H1 (cell line): ENCODE measurements around the gene ZC3H18. TPM values are rescaled to one million over a fixed set of nuclear protein-coding genes. Genes with fewer than 3 reads are reported as not detected.

Experiments
- CTCF ChIA-PET: fragments of 300-600 bp; sonication (Branson Sonifier 250); formaldehyde crosslinking; loops from one replicate; lab custom pipeline; 2021; ENCODE audit not compliant: partially characterized antibody; lab: Charles Lee
- POLR2A ChIA-PET: fragments of 300-600 bp; sonication (Branson Sonifier 250); formaldehyde crosslinking; loops from one replicate; lab custom pipeline; 2021; ENCODE audit warnings: inconsistent platforms; ENCODE audit not compliant: partially characterized antibody; lab: Charles Lee
- DNase-seq, 2 experiments: peaks; one replicate each; pipeline versions ENCODE4 v3.0.0 to v3.0.0-alpha.2; 2010 to 2022; ENCODE audit warnings: low spot score in 2 of 2, low read depth in 1 of 2, mixed read lengths in 1 of 2
- FAIRE-seq: peaks from 2 replicates; lab custom pipeline; 2011; peaks lifted over from hg19 to GRCh38; lab: Jason Lieb, UNC
- H2AFZ ChIP-seq: 2 replicates; pipeline ENCODE4 v1.8.1; 2012; ENCODE audit warnings: low read length, inconsistent platforms
- H2AK5ac ChIP-seq: 2 replicates; pipeline ENCODE4 v1.6.1; 2013; ENCODE audit warnings: low read depth, low read length
- H2BK120ac ChIP-seq: replicated peaks from 2 replicates; pipeline ENCODE3; 2013; ENCODE audit warnings: low read depth, low read length, inconsistent platforms
- H2BK12ac ChIP-seq: 2 replicates; pipeline ENCODE4 v1.6.1; 2013; ENCODE audit warnings: low read depth, low read length
- H2BK15ac ChIP-seq: 2 replicates; pipeline ENCODE4 v1.6.1; 2013; ENCODE audit warnings: low read length
- H2BK20ac ChIP-seq: 2 replicates; pipeline ENCODE4 v1.6.1; 2013; ENCODE audit warnings: low read length
- H2BK5ac ChIP-seq: 2 replicates; pipeline ENCODE4 v1.6.1; 2013; ENCODE audit warnings: low read depth, low read length
- H3K14ac ChIP-seq: 2 replicates; pipeline ENCODE4 v1.6.1; 2013; ENCODE audit warnings: inconsistent platforms; ENCODE audit not compliant: insufficient read length
- H3K18ac ChIP-seq: 2 replicates; pipeline ENCODE4 v1.6.1; 2013; ENCODE audit warnings: low read length; ENCODE audit errors: extremely low read depth
- H3K23ac ChIP-seq: 2 replicates; pipeline ENCODE4 v1.6.1; 2013; ENCODE audit warnings: inconsistent platforms; ENCODE audit not compliant: insufficient read length
- H3K23me2 ChIP-seq: 2 replicates; pipeline ENCODE4 v1.6.1; 2013; ENCODE audit warnings: low read depth, low read length
- H3K27ac ChIP-seq: 2 replicates; pipeline ENCODE4 v1.6.1; 2011; ENCODE audit warnings: low read depth, low read length, inconsistent platforms
- H3K27me3 ChIP-seq, 4 experiments: replicated peaks in 1 of 4; 1 replicate in 1 of 4; 2 replicates in 3 of 4; pipeline versions ENCODE4 v1.6.1 to v1.8.1; 2011 to 2013; ENCODE audit warnings: low read length in 3 of 4, mild to moderate bottlenecking in 3 of 4, inconsistent platforms in 2 of 4, mixed read lengths in 2 of 4, moderate library complexity in 1 of 4; ENCODE audit not compliant: control insufficient read depth in 3 of 4, insufficient read depth in 3 of 4; ENCODE audit errors: extremely low read depth in 1 of 4
- H3K36me3 ChIP-seq, 4 experiments: 2 replicates each; pipeline versions ENCODE4 v1.6.1 to v1.8.1; 2011 to 2013; ENCODE audit warnings: mild to moderate bottlenecking in 4 of 4, low read length in 3 of 4, moderate library complexity in 2 of 4, control low read depth in 1 of 4, inconsistent platforms in 1 of 4; ENCODE audit not compliant: insufficient read depth in 4 of 4, control insufficient read depth in 2 of 4
- H3K4ac ChIP-seq: replicated peaks from 2 replicates; pipeline ENCODE3; 2013; ENCODE audit warnings: low read length, low read depth, mixed read lengths, inconsistent platforms; ENCODE audit not compliant: insufficient read length
- H3K4me1 ChIP-seq, 4 experiments: replicated peaks in 1 of 4; 1 replicate in 1 of 4; 2 replicates in 3 of 4; pipeline versions ENCODE4 v1.6.1 to v1.8.1; 2011 to 2013; ENCODE audit warnings: low read length in 3 of 4, inconsistent platforms in 2 of 4, mixed read lengths in 1 of 4; ENCODE audit not compliant: insufficient read depth in 4 of 4, control insufficient read depth in 3 of 4
- H3K4me2 ChIP-seq, 2 experiments: 2 replicates each; pipeline versions ENCODE4 v1.6.1 to v1.8.1; 2011 to 2013; ENCODE audit warnings: low read depth in 2 of 2, low read length in 2 of 2, control low read depth in 1 of 2, inconsistent platforms in 1 of 2, mild to moderate bottlenecking in 1 of 2; ENCODE audit not compliant: insufficient read depth in 1 of 2
- H3K4me3 ChIP-seq, 4 experiments: fragments of 200-600, 300-600 bp in 1 of 4; sonication (generic), shearing (Covaris generic), sonication (Bioruptor Twin) in 1 of 4; 2 replicates each; pipeline versions ENCODE4 v1.5.1 to v1.8.1; 2011 to 2016; ENCODE audit warnings: low read length in 4 of 4, low read depth in 3 of 4, control low read depth in 2 of 4, inconsistent platforms in 2 of 4, mild to moderate bottlenecking in 2 of 4, mixed read lengths in 1 of 4, moderate library complexity in 1 of 4; ENCODE audit not compliant: insufficient read depth in 2 of 4; ENCODE audit errors: extremely low read depth in 1 of 4
- H3K56ac ChIP-seq: replicated peaks from 2 replicates; pipeline ENCODE3; 2013; ENCODE audit warnings: low read depth, mild to moderate bottlenecking, mixed read lengths, low read length, inconsistent platforms; ENCODE audit not compliant: insufficient read length
- H3K79me1 ChIP-seq: 2 replicates; pipeline ENCODE4 v1.6.1; 2013; ENCODE audit warnings: low read depth, low read length, control low read depth
- H3K79me2 ChIP-seq, 2 experiments: 2 replicates each; pipeline versions ENCODE4 v1.6.1 to v1.8.1; 2012 to 2013; ENCODE audit warnings: low read length in 2 of 2, mild to moderate bottlenecking in 2 of 2, inconsistent platforms in 1 of 2; ENCODE audit not compliant: insufficient read depth in 2 of 2, control insufficient read depth in 1 of 2
- H3K9ac ChIP-seq, 4 experiments: replicated peaks in 1 of 4; 1 replicate in 1 of 4; 2 replicates in 3 of 4; pipeline versions ENCODE4 v1.6.1 to v1.8.1; 2011 to 2013; ENCODE audit warnings: low read depth in 3 of 4, low read length in 3 of 4, control low read depth in 2 of 4, mild to moderate bottlenecking in 2 of 4, moderate library complexity in 2 of 4, inconsistent platforms in 1 of 4; ENCODE audit errors: extremely low read depth in 1 of 4
- H3K9me3 ChIP-seq, 2 experiments: 2 replicates each; pipeline versions ENCODE4 v1.6.1 to v1.8.1; 2012 to 2013; ENCODE audit warnings: mild to moderate bottlenecking in 2 of 2, moderate library complexity in 2 of 2, control low read depth in 1 of 2, inconsistent platforms in 1 of 2, low read depth in 1 of 2, low read length in 1 of 2, mixed read lengths in 1 of 2; ENCODE audit not compliant: insufficient read depth in 2 of 2
- H4K20me1 ChIP-seq, 2 experiments: replicated peaks in 1 of 2; 2 replicates each; pipeline versions ENCODE3 to v1.8.1; 2011 to 2013; ENCODE audit warnings: inconsistent platforms in 2 of 2, low read length in 2 of 2, mild to moderate bottlenecking in 1 of 2; ENCODE audit not compliant: insufficient read depth in 2 of 2, control insufficient read depth in 1 of 2
- H4K5ac ChIP-seq: 2 replicates; pipeline ENCODE4 v1.6.1; 2013; ENCODE audit warnings: low read length, low read depth, mixed read lengths, inconsistent platforms; ENCODE audit not compliant: insufficient read length
- H4K8ac ChIP-seq: 2 replicates; pipeline ENCODE4 v1.8.0; 2013; ENCODE audit warnings: mild to moderate bottlenecking, moderate library complexity, low read length, inconsistent platforms; ENCODE audit not compliant: insufficient read depth; ENCODE audit errors: extremely low read depth
- H4K91ac ChIP-seq: replicated peaks from 2 replicates; pipeline ENCODE3; 2013; ENCODE audit warnings: low read length, mixed read lengths, inconsistent platforms; ENCODE audit not compliant: insufficient read length
- CHD1 ChIP-seq: IDR thresholded peaks from 2 replicates; pipeline ENCODE4 v1.6.1; 2012; ENCODE audit warnings: low read depth, low read length, improper control_type of control experiment
- SP4 ChIP-seq: IDR thresholded peaks from 2 replicates; pipeline ENCODE4 v1.6.1; 2012; ENCODE audit warnings: low read length, inconsistent platforms
- WGBS, 2 experiments: shearing (Covaris generic) in 1 of 2; methylation state at CpG; one replicate each; pipeline versions ENCODE4 v1.1.6 to v1.1.7; 2013 to 2015; ENCODE audit warnings: low lambda C conversion rate in 2 of 2, mixed read lengths in 2 of 2, inconsistent platforms in 1 of 2, low coverage in 1 of 2, missing lambda C conversion rate in 1 of 2; ENCODE audit not compliant: insufficient replicate concordance in 2 of 2, insufficient coverage in 1 of 2, insufficient read length in 1 of 2; ENCODE audit errors: extremely low coverage in 1 of 2, missing lambda C conversion rate in 1 of 2; 5-methylcytosine and 5-hydroxymethylcytosine counted together
- polyA plus RNA-seq, 7 experiments: library from polyadenylated mRNA; depleted of rRNA in 3 of 7; stranded (reverse) in 5 of 7; unstranded in 2 of 7; fragments of >200 nt in 5 of 7; fragments of 200-250 nt in 2 of 7; gene quantifications; 1 replicate in 5 of 7; 2 replicates in 1 of 7; 4 replicates in 1 of 7; pipeline versions ENCODE4 v1.2.1 to v1.2.3, GENCODE V29; 2011 to 2013; ENCODE audit warnings: missing spikeins in 2 of 7, mixed read lengths in 2 of 7
- total RNA-seq: library from RNA; stranded (reverse); fragmentation: NEBNext Ultra II Directional; extraction: Animal tissue kit (Norgen Biotek cat#: 25700); gene quantifications from 2 replicates; pipeline ENCODE4 v1.2.1, GENCODE V29; 2021

ZC3H18 gene
- total and polyA plus RNA-seq, 2 of the 8 experiments (the other 6 are each of a cell fraction or from before 2014, with no cell fraction given): 12.1 to 73.2 TPM

DNA sequence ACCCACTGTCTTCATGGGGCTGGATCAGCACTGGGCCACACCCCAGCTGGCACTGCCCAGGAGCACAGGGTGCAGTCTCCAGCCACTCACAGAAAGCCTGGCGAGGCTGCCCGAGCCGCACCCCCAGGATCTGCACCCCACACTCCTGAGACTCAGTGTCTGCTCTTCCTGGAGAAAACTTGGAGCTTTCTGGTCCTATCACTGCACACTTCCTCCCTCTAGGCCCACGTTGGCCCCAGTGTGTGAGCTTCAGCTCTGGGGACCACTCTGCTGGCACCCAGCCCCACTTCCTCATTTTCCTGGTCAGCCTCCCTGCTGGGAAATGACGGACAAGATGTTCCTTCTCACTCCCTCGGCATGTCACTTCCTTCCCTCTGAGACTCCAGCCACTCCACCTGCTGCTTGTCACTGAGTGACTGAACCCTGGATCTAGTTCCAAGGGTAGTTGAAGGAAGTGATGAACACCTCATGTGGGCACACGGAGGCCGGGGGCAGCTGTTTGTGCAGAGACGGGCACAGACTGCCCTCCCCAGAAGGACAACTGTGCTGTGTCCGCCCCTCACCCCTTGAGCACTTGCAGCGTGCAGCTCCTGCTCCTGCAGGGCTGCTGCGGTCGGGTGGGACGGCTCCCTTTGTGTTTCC lies 29.0 kb downstream of the ZC3H18 start:
- Histone ChIP-seq H4K5ac (no peak overlapping the region), H2AFZ (no peak overlapping the region), H3K4me2 (no peak overlapping the region), H3K9me3 (no peaks in the 10 kb centered on the region), H3K14ac (no peak overlapping the region), H3K18ac (no peak overlapping the region), H2BK120ac (no peak overlapping the region), H3K4ac (no peak overlapping the region), H3K79me1 (peaks cover 3% of the 10 kb centered on the region; the same call in 1 of the 2 replicates), H2AK5ac (no peak overlapping the region), H3K23ac (no peak overlapping the region), H4K91ac (no peak overlapping the region), H2BK12ac (no peak overlapping the region), H2BK20ac (no peak overlapping the region), H3K56ac (no peak overlapping the region), H2BK15ac (no peak overlapping the region), H3K27me3 (no peaks in the 10 kb centered on the region), H3K23me2 (no peaks in the 10 kb centered on the region), H3K4me3 (no peak overlapping the region), H3K27ac (no peak overlapping the region), H2BK5ac (no peak overlapping the region), H3K79me2 (peaks cover 0 to 8% of the 10 kb centered on the region in 2 experiments; a peak in 2 of 4 replicates), H3K36me3 (peaks cover 15 to 36% (median 32%) of the 10 kb centered on the region in 4 experiments), H4K20me1 (peaks cover 6 to 15% of the 10 kb centered on the region in 2 experiments), H3K4me1 (peaks cover 0 to 3% (median 0%) of the 10 kb centered on the region in 4 experiments; a peak in 3 of 7 replicates), H4K8ac (no peak overlapping the region), H3K9ac (no peak overlapping the region)
- DNase-seq (no peak), FAIRE-seq (no peak)
- ChIA-PET CTCF (interaction anchor here (0.9 to 3.3 kb wide), 3 partner anchors 11 to 32 kb away, joined by 3 to 17 read pairs (median 3); no protein-coding TSS in a partner anchor), POLR2A (interaction anchor here (1.3 kb wide), 1 partner anchor 8 kb away, joined by 4 read pairs; no protein-coding TSS in a partner anchor)
- no peak for TF ChIP-seq SP4
- TF ChIP-seq CHD1: no peak
- 91% methylated on average over 14 of the region's 14 CpGs; no CpG with 5 or more reads in 1 of the 2 experiments for WGBS, 2 experiments
